H7 (cell line): Measurements from ENCODE around the gene PLEKHM3. TPM values are rescaled to one million over a fixed set of nuclear protein-coding genes. Genes with fewer than 3 reads are reported as not detected.
"Not testable (repeated sequence)": the region's sequence is repeated elsewhere in the genome, so short reads cannot be mapped to it uniquely, and the experiment has no call there.

Experiments
- DNase-seq: peaks from one replicate; pipeline ENCODE4 v3.0.0; 2012
- H3K27me3 ChIP-seq: 2 replicates; pipeline ENCODE4 v1.6.0; 2011; ENCODE audit warnings: mild to moderate bottlenecking, low read length; ENCODE audit not compliant: control insufficient read depth, insufficient read depth
- H3K36me3 ChIP-seq: replicated peaks from 2 replicates; pipeline ENCODE4 v1.5.1; 2011; ENCODE audit warnings: low read length; ENCODE audit not compliant: control insufficient read depth, insufficient read depth
- H3K4me3 ChIP-seq: 2 replicates; pipeline ENCODE4 v1.5.1; 2011; ENCODE audit warnings: low read depth, mild to moderate bottlenecking, control low read depth, low read length, moderate library complexity; ENCODE audit not compliant: insufficient read depth
- total RNA-seq: library from RNA; depleted of rRNA; stranded (reverse); fragments of >200 nt; shearing (Covaris generic); gene quantifications from 2 replicates; pipeline ENCODE4 v1.2.3, GENCODE V29; 2014

The PLEKHM3 gene
- total RNA-seq, 1 experiment from 2014 or later = 5.3 TPM

DNA sequence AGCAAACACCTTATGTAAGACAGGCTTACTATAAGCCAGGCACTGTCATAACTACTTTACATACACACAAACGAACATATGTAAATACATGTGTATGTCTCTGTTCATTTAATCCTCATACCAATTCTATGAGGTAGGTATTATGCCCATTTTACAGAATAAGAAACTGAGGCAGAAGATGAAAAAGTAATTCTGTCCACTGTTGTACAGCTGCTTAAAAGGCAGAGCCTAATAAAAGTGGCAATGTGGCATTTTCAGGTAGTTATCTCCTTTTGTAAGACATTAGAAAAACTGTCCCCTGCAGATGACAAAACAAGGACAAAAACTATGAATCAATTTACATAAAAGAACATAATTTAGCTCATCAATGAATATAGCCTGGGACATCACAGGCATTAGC is 69.9 kb downstream of the PLEKHM3 start:
- Histone ChIP-seq H3K36me3 (no peaks in the 10 kb centered on the region), H3K27me3 (no peaks in the 10 kb centered on the region), H3K4me3 (no peak overlapping the region)
- DNase-seq = no peak

DNA sequence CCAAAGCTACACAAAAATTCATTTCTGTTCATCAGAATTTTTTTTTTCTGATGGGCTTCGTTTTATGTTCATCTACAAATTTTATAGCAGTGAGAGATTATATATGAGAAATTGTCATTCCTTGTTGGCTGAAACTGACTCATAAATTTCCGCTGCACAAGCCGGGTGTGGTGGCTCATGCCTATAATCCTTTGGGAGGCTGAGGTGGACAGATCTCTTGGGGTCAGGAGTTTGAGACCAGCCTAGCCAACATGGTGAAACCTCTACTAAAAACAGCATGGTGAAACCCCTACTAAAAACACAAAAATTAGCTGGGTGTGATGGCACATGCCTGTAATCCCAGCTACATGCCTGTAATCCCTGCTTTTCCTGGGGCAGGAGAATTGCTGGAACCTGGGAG is 72.0 kb downstream of the PLEKHM3 start:
- Histone ChIP-seq H3K4me3 (no peak overlapping the region), H3K27me3 (no peaks in the 10 kb centered on the region), H3K36me3 (no peaks in the 10 kb centered on the region)
- no peak for DNase-seq

DNA sequence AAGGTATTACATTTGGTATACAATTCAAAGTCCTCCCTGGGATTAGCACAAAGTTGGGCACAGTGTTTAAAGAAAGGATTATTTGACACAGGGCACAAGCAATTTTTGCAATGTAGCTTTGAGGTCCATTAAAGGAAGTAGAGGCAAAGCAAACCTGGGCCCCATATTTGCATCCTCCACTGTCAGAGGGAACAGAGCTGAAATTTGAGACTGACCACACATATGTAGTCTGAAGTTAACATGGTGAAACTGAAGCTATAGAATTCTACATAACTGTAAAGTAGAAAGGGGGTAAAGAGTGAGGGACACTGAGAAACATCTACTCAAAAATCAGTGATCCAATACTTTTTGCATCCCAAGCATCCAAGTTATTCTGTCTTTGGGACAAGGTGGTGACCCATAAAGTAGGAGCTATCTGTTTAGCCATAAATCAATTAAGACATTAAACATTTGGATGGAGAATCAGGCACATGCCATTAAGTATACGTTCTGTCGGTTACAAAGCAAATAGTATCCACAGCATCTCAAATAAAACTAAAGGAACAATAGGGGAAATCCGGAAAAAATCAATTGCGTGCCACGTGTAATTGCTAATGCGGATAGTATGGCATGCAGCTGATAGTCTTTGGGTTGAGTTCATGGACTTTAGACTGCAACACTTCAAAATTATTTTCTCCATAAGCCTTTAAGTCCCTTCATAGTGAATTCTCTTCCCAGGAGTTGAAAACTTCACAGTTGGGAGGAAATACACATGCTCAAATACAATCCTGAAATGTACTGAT is 72.6 kb downstream of the PLEKHM3 start:
- no peaks in the 10 kb centered on the region for H3K27me3 ChIP-seq
- H3K4me3 ChIP-seq = no peak overlapping the region
- no peaks in the 10 kb centered on the region for H3K36me3 ChIP-seq
- no peak for DNase-seq

- peak; percentile 30 for DNase-seq
- no peaks in the 10 kb centered on the region for H3K27me3 ChIP-seq
Observed at GRCh38 chr2:207951734-207952470, 73.4 kb downstream of the PLEKHM3 start.

GRCh38 chr2:207950761-207951114 is 74.6 kb downstream of the PLEKHM3 start:
- Histone ChIP-seq H3K4me3 (no peak overlapping the region), H3K36me3 (no peaks in the 10 kb centered on the region), H3K27me3 (no peaks in the 10 kb centered on the region)
- DNase-seq = no peak

More at GRCh38 chr2:207951734-207952470, 73.4 kb downstream of the PLEKHM3 start:
- Histone ChIP-seq H3K4me3 (no peak overlapping the region), H3K36me3 (no peaks in the 10 kb centered on the region)

DNA sequence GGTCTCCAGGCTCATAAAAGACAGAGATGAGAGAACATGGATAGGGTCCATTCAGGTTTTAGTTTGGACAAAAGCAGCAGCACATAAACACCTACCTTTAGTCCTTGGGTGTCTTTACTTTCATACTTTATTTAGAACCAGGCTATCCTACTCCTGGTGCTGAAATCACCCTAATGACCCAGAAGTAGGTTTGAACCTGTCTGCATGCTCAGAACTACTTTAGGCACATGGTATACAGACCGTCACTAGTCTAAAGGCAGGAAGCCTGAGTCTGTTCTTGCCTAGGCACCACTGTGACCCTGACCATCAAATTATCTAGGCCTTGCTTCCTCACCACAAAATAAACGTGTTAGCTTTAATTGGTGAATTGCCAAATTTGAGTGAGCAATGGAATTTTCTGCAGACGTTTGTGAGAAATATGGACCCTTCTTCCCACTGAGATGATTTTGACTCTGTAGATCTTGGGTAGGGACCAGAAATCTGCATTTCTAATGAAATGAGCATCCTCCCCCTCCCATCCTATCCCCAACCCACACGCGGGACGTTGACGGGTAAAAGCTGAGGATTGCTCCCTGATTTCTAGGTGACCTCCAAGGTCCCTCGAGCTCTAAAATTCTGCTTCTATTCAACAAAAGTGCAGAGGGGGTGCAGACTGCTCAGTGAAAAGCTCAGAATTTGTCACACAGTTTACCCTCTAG is 75.1 kb downstream of the PLEKHM3 start:
- peak; percentile 46 for DNase-seq
- Histone ChIP-seq H3K36me3 (no peaks in the 10 kb centered on the region), H3K4me3 (no peak overlapping the region), H3K27me3 (no peaks in the 10 kb centered on the region)

- H3K36me3 ChIP-seq, H3K4me3 ChIP-seq, DNase-seq, H3K27me3 ChIP-seq: not testable (repeated sequence)
Observed at GRCh38 chr2:207949245-207949644, 76.1 kb downstream of the PLEKHM3 start.

DNA sequence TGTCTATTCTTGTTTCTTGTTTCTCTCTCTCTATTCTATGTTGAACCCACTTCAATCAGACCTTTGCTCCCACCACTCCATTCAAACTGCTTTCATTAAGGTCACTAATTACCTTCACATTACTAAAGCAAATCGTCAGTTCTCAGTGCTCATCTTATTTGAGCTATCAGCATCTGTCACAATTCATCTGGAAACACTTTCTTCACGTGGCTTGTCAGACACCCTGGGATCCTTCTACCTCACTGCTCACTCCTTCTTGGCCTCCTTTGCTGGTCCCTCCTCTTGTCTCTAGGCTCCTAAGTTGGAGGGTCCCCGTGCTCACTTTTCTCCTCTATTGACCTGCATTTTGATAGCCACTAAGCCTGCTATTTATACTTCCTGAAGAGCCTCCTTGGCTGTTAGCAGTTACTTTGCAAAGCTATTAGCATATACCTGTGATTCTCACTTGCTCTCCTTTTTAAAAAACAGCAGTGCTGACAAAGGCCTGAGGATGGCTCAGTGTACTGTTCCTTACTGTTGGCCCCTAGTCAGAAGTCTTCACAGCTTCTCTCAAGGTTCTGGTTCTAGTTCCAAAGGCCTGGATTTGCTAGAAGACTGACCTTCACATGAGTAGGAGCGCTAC is 80.2 kb downstream of the PLEKHM3 start:
- H3K36me3 ChIP-seq = no peaks in the 10 kb centered on the region
- DNase-seq = peak; percentile 49
- no peak overlapping the region for H3K4me3 ChIP-seq
- no peaks in the 10 kb centered on the region for H3K27me3 ChIP-seq

DNA sequence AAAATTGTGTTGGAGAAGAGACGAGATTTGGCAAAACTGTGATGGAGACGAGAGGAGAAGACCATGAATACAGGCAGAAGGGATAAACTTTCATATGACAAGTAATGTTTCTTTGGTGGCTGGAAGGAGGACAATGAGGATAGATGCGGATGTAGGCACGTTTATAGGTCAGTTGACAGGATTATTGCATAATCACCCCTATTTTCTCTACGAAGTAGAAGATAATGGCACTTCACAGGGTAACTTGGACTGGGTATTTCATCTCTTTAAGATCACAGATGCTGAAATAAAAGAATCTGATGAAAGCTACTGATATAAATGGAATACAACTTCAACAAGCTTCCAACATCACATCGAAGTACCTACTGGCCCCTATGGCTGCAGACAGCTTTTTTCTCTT is 81.0 kb downstream of the PLEKHM3 start:
- Histone ChIP-seq H3K4me3 (no peak overlapping the region), H3K36me3 (no peaks in the 10 kb centered on the region)
- no peak for DNase-seq

DNA sequence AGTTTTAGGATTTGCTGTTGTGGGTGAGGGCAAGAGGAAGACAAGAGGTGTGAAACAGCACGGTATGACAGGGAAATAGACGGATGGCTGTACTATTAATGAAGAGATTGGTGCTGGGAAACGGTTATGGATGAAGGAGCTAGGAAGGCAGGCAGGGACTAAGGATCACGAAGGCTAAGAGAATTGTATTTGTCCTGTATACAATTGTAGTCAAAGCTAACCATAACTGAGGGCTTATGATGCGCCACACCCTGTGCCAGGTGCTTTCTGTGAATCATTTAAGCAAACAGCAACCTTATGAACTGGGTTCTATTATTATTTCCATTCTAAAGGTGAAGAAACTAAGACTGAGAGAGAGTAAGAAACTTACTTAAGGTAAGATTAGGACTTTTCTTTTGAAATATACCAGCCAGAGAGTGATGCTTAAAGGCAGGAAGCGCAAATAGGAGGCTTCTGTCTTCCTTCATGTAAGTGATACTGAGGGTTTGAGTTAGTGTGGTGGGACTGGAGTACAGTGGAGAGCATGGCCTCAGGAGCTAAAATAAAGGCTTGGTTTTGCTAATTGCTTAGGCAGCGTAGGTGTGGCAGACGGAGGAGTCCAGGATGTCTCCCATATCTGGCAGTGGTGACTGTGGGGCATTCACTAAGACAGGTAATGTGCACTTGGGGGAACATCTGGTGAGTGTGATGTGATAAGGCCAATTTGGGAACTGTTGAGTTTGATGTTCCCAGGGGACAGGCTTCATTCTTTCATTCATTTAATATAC is 85.8 kb downstream of the PLEKHM3 start:
- Histone ChIP-seq H3K27me3 (no peaks in the 10 kb centered on the region), H3K36me3 (no peaks in the 10 kb centered on the region), H3K4me3 (no peak overlapping the region)
- DNase-seq = no peak

More for the DNA sequence above, 81.0 kb downstream of the PLEKHM3 start:
- H3K27me3 ChIP-seq = no peaks in the 10 kb centered on the region

GRCh38 chr2:207938886-207939285 is 86.4 kb downstream of the PLEKHM3 start:
- Histone ChIP-seq H3K36me3 (no peaks in the 10 kb centered on the region), H3K4me3 (no peak overlapping the region), H3K27me3 (no peaks in the 10 kb centered on the region)
- no peak for DNase-seq

DNA sequence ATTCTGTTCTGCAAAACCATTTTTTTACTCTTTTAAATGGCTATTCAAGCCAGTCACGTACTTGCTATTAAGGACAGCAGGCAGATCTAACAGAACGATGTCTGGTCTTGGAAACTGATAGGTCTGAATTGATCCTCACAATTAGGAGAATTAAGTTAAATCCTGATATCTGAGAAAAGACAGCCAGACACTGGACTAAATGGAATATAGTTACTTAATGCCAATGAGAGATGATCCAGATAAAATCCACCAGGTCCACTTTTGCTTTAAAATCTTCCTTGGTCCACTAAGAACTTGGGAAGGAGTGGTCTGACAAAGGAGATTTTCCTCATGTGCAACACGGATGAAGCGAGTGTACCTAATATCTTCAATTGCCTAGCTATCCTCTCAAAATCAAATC is 86.9 kb downstream of the PLEKHM3 start:
- DNase-seq = no peak
- Histone ChIP-seq H3K4me3 (no peak overlapping the region), H3K36me3 (no peaks in the 10 kb centered on the region), H3K27me3 (no peaks in the 10 kb centered on the region)

GRCh38 chr2:207937823-207938222 is 87.5 kb downstream of the PLEKHM3 start:
- no peak overlapping the region for H3K4me3 ChIP-seq
- no peaks in the 10 kb centered on the region for H3K36me3 ChIP-seq
- no peaks in the 10 kb centered on the region for H3K27me3 ChIP-seq
- no peak for DNase-seq

DNA sequence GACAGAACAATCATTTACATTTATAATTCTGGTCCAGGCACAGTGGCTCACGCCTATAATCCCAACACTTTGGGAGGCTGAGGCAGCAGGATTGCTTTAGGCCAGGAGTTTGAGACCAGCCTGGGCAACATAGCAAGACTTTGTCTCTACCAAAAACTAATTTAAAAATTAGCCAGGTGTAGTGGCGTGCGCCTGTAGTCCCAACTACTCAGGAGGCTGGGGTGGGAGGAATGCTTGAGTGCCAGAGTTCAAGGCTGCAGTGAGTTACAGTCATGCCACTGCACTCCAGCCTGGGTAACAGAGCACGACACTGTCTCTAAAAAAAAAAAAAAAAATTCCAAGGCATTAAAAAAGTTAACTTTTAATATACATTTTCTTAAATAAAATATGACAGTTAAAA is 88.1 kb downstream of the PLEKHM3 start:
- Histone ChIP-seq H3K4me3 (no peak overlapping the region), H3K36me3 (no peaks in the 10 kb centered on the region), H3K27me3 (no peaks in the 10 kb centered on the region)
- DNase-seq = no peak
